KMS-11 (cell line): ENCODE measurements around the gene GOT2.
"Not testable (repeated sequence)": the region's sequence is repeated elsewhere in the genome, so short reads cannot be mapped to it uniquely, and the experiment has no call there.

Experiments used
- H2AFZ ChIP-seq: fragments of 200-600 bp; sonication (generic); 2 replicates; pipeline ENCODE4 v1.6.1; 2016; ENCODE audit warnings: antibody characterized with exemption, mixed run types, low read depth
- H3K27ac ChIP-seq: fragments of 200-600 bp; sonication (generic); 2 replicates; pipeline ENCODE4 v1.6.1; 2016; ENCODE audit warnings: mild to moderate bottlenecking, mixed run types
- H3K27me3 ChIP-seq: fragments of 200-600 bp; sonication (generic); 2 replicates; pipeline ENCODE4 v1.6.1; 2017; ENCODE audit warnings: mild to moderate bottlenecking, low read depth, mixed run types, moderate library complexity; ENCODE audit not compliant: insufficient read depth
- H3K36me3 ChIP-seq: fragments of 200-600 bp; sonication (generic); 2 replicates; pipeline ENCODE4 v1.6.1; 2017; ENCODE audit warnings: mild to moderate bottlenecking, mixed run types; ENCODE audit not compliant: insufficient read depth
- H3K4me1 ChIP-seq: fragments of 200-600 bp; sonication (generic); 2 replicates; pipeline ENCODE4 v1.6.1; 2016; ENCODE audit warnings: mild to moderate bottlenecking, low read depth, mixed run types; ENCODE audit not compliant: poor library complexity, severe bottlenecking
- H3K4me2 ChIP-seq: fragments of 200-600 bp; sonication (generic); 2 replicates; pipeline ENCODE4 v1.7.0; 2016; ENCODE audit warnings: mild to moderate bottlenecking, mixed run types
- H3K4me3 ChIP-seq: fragments of 200-600 bp; sonication (generic); IDR thresholded peaks from 2 replicates; pipeline ENCODE4 v1.6.1; 2017; ENCODE audit warnings: low read depth, low read length, mixed read lengths; ENCODE audit not compliant: insufficient read depth
- H3K79me2 ChIP-seq: fragments of 200-600 bp; sonication (generic); 2 replicates; pipeline ENCODE4 v1.6.1; 2016; ENCODE audit warnings: low read depth, mixed run types; ENCODE audit not compliant: insufficient read depth
- H3K9ac ChIP-seq: fragments of 200-600 bp; sonication (generic); 2 replicates; pipeline ENCODE4 v1.6.1; 2016; ENCODE audit warnings: mild to moderate bottlenecking, mixed run types
- H4K20me1 ChIP-seq: fragments of 200-600 bp; sonication (generic); 2 replicates; pipeline ENCODE4 v1.6.1; 2016; ENCODE audit warnings: mild to moderate bottlenecking, mixed run types; ENCODE audit not compliant: insufficient read depth
- TF ChIP-seq, protein P1 (sequence below): fragments of 200-600 bp; sonication (generic); conservative IDR thresholded peaks from 2 replicates; pipeline ENCODE4 v1.6.1; 2017; ENCODE audit warnings: low read depth, mild to moderate bottlenecking, antibody characterized with exemption, low read length, moderate library complexity, mixed read lengths

The GOT2 gene

GRCh38 chr16:58741976-58742375 lies 7.9 kb upstream of the GOT2 start:
- Histone ChIP-seq H3K4me2 (no peak overlapping the region), H2AFZ (no peak overlapping the region), H3K4me1 (no peaks in the 10 kb centered on the region), H4K20me1 (no peaks in the 10 kb centered on the region), H3K4me3 (no peak overlapping the region), H3K36me3 (no peaks in the 10 kb centered on the region), H3K27me3 (no peaks in the 10 kb centered on the region), H3K79me2 (no peaks in the 10 kb centered on the region), H3K27ac (no peak overlapping the region), H3K9ac (no peak overlapping the region)
- TF ChIP-seq, protein P1, sequence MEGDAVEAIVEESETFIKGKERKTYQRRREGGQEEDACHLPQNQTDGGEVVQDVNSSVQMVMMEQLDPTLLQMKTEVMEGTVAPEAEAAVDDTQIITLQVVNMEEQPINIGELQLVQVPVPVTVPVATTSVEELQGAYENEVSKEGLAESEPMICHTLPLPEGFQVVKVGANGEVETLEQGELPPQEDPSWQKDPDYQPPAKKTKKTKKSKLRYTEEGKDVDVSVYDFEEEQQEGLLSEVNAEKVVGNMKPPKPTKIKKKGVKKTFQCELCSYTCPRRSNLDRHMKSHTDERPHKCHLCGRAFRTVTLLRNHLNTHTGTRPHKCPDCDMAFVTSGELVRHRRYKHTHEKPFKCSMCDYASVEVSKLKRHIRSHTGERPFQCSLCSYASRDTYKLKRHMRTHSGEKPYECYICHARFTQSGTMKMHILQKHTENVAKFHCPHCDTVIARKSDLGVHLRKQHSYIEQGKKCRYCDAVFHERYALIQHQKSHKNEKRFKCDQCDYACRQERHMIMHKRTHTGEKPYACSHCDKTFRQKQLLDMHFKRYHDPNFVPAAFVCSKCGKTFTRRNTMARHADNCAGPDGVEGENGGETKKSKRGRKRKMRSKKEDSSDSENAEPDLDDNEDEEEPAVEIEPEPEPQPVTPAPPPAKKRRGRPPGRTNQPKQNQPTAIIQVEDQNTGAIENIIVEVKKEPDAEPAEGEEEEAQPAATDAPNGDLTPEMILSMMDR: no peak

DNA sequence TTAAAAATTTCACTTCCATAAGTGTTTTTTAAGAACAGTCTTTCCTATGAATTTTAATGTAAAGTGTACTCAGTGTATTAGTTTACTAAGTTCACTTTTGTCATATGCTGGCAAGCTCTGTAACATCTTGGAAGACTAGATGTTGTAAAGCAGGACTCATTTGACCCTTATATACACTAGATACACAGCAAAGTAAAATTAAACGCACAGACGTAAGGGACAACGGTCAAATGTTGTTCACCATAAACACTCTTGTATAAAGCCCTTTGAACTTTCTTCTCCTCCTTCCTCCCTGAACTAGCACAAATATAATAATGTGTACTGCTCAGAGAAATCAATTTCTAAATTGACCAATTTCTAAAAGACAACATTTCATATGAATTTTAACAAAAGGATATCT lies 7.0 kb upstream of the GOT2 start:
- no peak overlapping the region for H2AFZ ChIP-seq
- no peak overlapping the region for H3K9ac ChIP-seq
- H3K36me3 ChIP-seq: no peaks in the 10 kb centered on the region
- TF ChIP-seq, protein P1: no peak
- H3K4me2 ChIP-seq: no peak overlapping the region
- H3K27me3 ChIP-seq: no peaks in the 10 kb centered on the region
- H3K4me1 ChIP-seq: no peaks in the 10 kb centered on the region
- no peak overlapping the region for H3K4me3 ChIP-seq
- H3K79me2 ChIP-seq: no peaks in the 10 kb centered on the region
- H4K20me1 ChIP-seq: no peaks in the 10 kb centered on the region
- no peak overlapping the region for H3K27ac ChIP-seq

GRCh38 chr16:58738672-58739296 lies 4.7 kb upstream of the GOT2 start:
- Histone ChIP-seq H3K4me3 (no peak overlapping the region), H3K36me3 (no peaks in the 10 kb centered on the region), H2AFZ (no peak overlapping the region), H4K20me1 (no peaks in the 10 kb centered on the region), H3K79me2 (peaks cover under 1% of the 10 kb centered on the region; the same call in 1 of the 2 replicates), H3K4me1 (no peaks in the 10 kb centered on the region), H3K27me3 (no peaks in the 10 kb centered on the region), H3K9ac (no peak overlapping the region), H3K4me2 (no peak overlapping the region), H3K27ac (no peak overlapping the region)
- TF ChIP-seq, protein P1: no peak

- not testable (repeated sequence) for H3K27me3 ChIP-seq, H3K9ac ChIP-seq, H2AFZ ChIP-seq, H3K36me3 ChIP-seq, H3K27ac ChIP-seq, H4K20me1 ChIP-seq, H3K4me3 ChIP-seq, H3K4me2 ChIP-seq
- H3K79me2 ChIP-seq: peaks cover 25% of the 10 kb centered on the region
- H3K4me1 ChIP-seq: peaks cover 15% of the 10 kb centered on the region
These were observed 2.2 kb upstream of the GOT2 start for GRCh38 chr16:58736341-58736740.

DNA sequence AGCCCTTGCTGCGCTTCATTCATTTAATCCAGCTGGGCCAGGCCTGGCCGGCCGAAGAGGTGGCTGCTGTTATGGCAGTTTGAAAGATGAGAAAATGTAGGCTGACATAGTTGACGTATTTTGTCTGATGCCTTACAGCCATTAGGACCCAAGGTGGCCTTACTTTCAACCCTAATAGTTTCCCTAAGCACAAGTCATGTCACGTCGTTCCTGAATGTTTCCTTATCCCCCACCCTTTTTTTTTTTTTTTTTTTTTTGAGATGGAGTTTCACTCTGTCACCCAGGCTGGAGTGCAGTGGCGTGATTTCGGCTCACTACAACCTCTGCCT lies 307 bp upstream of the GOT2 start:
- peak overlapping the region; percentile 92; the same call in 1 of the 2 replicates for H3K9ac ChIP-seq
- peaks cover 44% of the 10 kb centered on the region for H3K79me2 ChIP-seq
- peak overlapping the region; percentile 80 for H2AFZ ChIP-seq
- H3K4me2 ChIP-seq: peak overlapping the region; percentile 59; the same call in 1 of the 2 replicates
- no peak overlapping the region for H3K4me3 ChIP-seq
- peaks cover 21% of the 10 kb centered on the region for H3K4me1 ChIP-seq
- peak overlapping the region; percentile 70; the same call in 1 of the 2 replicates for H3K27ac ChIP-seq
- 0 out of 2 replicates have a peak, but pooled peaks cover 3% of the 10 kb centered on the region for H4K20me1 ChIP-seq
- H3K27me3 ChIP-seq: no peaks in the 10 kb centered on the region
- H3K36me3 ChIP-seq: no peaks in the 10 kb centered on the region
- TF ChIP-seq, protein P1: no peak
